Muscle layer of duodenum (tissue), 2 donors: Measurements from ENCODE around the gene GPN1.
"Not testable (repeated sequence)": the region's sequence is repeated elsewhere in the genome, so short reads cannot be mapped to it uniquely, and the experiment has no call there.

Experiments used
- H3K27ac ChIP-seq: one replicate; pipeline ENCODE4 v1.7.0; 2013; ENCODE audit warnings: mild to moderate bottlenecking, low read length
- H3K27me3 ChIP-seq: one replicate; pipeline ENCODE4 v1.7.0; 2013; ENCODE audit warnings: low read depth, mild to moderate bottlenecking, control low read depth, low read length
- H3K36me3 ChIP-seq, 2 donors: one replicate each; pipeline ENCODE4 v1.7.0; 2013; ENCODE audit warnings: low read length in 2 of 2, control low read depth in 1 of 2, mild to moderate bottlenecking in 1 of 2; ENCODE audit not compliant: insufficient read depth in 2 of 2, control insufficient read depth in 1 of 2
- H3K4me1 ChIP-seq, 2 donors: one replicate each; pipeline ENCODE4 v1.7.0; 2013; ENCODE audit warnings: low read length in 2 of 2, mild to moderate bottlenecking in 2 of 2, control low read depth in 1 of 2, moderate library complexity in 1 of 2; ENCODE audit not compliant: insufficient read depth in 2 of 2, control insufficient read depth in 1 of 2
- H3K4me3 ChIP-seq, 2 donors: one replicate each; pipeline ENCODE4 v1.7.0; 2013; ENCODE audit warnings: low read length in 2 of 2, low read depth in 1 of 2, mild to moderate bottlenecking in 1 of 2
- H3K9me3 ChIP-seq, 2 donors: one replicate each; pipeline ENCODE4 v1.7.0; 2013; ENCODE audit warnings: low read length in 2 of 2, control low read depth in 1 of 2, mild to moderate bottlenecking in 1 of 2; ENCODE audit not compliant: control insufficient read depth in 1 of 2
- donor health status: healthy.

Gene GPN1

DNA sequence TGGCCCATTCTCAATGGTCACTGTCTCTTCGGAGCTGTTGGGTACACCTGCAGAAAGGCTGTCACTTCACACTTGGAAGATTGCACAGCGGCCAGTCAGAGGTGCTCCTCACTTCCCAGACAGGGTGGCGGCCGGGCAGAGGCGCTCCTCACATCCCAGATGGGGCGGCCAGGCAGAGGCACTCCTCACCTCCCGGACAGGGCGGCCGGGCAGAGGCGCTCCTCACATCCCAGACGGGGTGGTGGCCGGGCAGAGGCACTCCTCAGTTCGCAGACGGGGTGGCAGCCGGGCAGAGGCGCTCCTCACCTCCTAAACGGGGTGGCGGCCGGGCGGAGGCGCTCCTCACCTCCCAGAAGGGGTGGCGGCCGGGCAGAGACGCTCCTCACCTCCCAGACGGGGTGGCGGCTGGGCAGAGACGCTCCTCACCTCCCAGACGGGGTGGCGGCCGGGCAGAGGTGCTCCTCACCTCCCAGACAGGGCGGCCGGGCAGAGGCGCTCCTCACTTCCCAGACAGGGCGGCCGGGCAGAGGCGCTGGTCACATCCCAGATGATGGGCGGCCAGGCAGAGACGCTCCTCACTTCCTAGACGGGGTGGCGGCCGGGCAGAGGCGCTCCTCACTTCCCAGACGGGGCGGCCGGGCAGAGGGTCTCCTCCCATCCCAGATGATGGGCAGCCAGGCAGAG, 34.7 kb upstream of the GPN1 start:
- H3K9me3 ChIP-seq, H3K36me3 ChIP-seq, H3K4me3 ChIP-seq: not testable (repeated sequence)

GRCh38 chr2:27595412-27595811, 33.4 kb upstream of the GPN1 start:
- H3K4me3 ChIP-seq, H3K27me3 ChIP-seq, H3K4me1 ChIP-seq, H3K27ac ChIP-seq, H3K9me3 ChIP-seq: not testable (repeated sequence)
- peaks cover 12% of the 10 kb centered on the region in 2 donors for H3K36me3 ChIP-seq

More for the DNA sequence above, 34.7 kb upstream of the GPN1 start:
- not testable (repeated sequence) for H3K27me3 ChIP-seq, H3K27ac ChIP-seq, H3K4me1 ChIP-seq

- peaks cover 19 to 22% of the 10 kb centered on the region in 2 donors for H3K36me3 ChIP-seq
Observed at GRCh38 chr2:27596627-27597026, 32.2 kb upstream of the GPN1 start.

GRCh38 chr2:27606611-27607010, 22.2 kb upstream of the GPN1 start:
- Histone ChIP-seq H3K36me3 (peaks cover 30 to 74% of the 10 kb centered on the region in 2 donors), H3K4me1 (no peaks in the 10 kb centered on the region), H3K27me3 (no peaks in the 10 kb centered on the region), H3K4me3 (no peak overlapping the region), H3K27ac (no peak overlapping the region), H3K9me3 (no peaks in the 10 kb centered on the region)

More at GRCh38 chr2:27596627-27597026, 32.2 kb upstream of the GPN1 start:
- no peak overlapping the region for H3K4me3 ChIP-seq
- H3K4me1 ChIP-seq: no peaks in the 10 kb centered on the region
- no peak overlapping the region for H3K27ac ChIP-seq
- no peaks in the 10 kb centered on the region for H3K27me3 ChIP-seq
- H3K9me3 ChIP-seq: peaks cover 0 to 4% of the 10 kb centered on the region in 2 donors

DNA sequence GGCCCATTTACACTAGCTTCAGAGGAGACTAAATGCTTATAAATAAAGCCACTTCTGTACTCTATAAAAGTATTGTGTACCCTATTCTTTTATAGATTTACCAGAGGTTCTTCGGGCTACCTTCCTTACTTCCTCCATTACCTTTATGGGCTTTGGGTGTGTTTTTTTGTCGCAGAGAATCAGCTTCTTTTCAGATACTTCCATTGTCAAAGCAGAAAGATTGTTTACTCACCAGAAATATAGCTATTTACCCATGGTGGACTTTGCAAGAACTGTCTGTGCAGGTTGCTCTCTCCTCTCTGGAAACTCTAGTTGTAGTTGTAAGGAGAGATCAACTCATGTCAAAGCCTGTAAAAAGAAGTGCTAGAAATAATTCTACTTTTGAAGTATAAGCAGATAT, 14.9 kb upstream of the GPN1 start:
- Histone ChIP-seq H3K9me3 (no peaks in the 10 kb centered on the region), H3K36me3 (peaks cover 39 to 55% of the 10 kb centered on the region in 2 donors), H3K27me3 (no peaks in the 10 kb centered on the region), H3K4me3 (no peak overlapping the region), H3K4me1 (no peaks in the 10 kb centered on the region), H3K27ac (no peak overlapping the region)

DNA sequence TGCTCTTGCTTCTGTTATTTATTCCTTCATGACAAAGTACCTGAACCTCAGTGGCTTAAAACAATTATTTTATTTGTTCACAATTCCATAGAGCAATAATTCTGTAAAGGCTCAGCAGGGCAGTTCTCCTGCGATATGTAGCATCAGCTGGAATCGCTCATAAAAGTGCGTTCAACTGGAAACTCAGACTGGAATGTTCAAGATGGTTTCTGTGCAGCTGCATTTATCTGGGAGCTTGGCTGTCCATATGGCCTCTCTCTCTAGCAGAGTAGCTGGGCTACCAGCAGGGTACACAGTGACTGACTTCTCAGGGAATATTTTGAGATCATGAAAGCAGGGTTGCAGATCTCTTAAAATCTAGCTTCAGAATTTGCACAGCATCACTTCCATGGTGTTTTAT, 13.5 kb upstream of the GPN1 start:
- no peak overlapping the region for H3K4me3 ChIP-seq
- H3K36me3 ChIP-seq: peaks cover 41 to 59% of the 10 kb centered on the region in 2 donors
- H3K27ac ChIP-seq: no peak overlapping the region
- no peaks in the 10 kb centered on the region for H3K27me3 ChIP-seq
- no peaks in the 10 kb centered on the region for H3K9me3 ChIP-seq
- H3K4me1 ChIP-seq: no peaks in the 10 kb centered on the region

- no peak overlapping the region for H3K4me3 ChIP-seq
- peaks cover 50 to 72% of the 10 kb centered on the region in 2 donors for H3K36me3 ChIP-seq
- H3K27ac ChIP-seq: no peak overlapping the region
- H3K4me1 ChIP-seq: peaks cover 0 to 11% of the 10 kb centered on the region in 2 donors
- no peaks in the 10 kb centered on the region for H3K27me3 ChIP-seq
- no peaks in the 10 kb centered on the region for H3K9me3 ChIP-seq
Observed at GRCh38 chr2:27621524-27621923, 7.3 kb upstream of the GPN1 start.

- Histone ChIP-seq H3K36me3 (peaks cover 40 to 57% of the 10 kb centered on the region in 2 donors), H3K27ac (no peak overlapping the region), H3K4me3 (no peak overlapping the region), H3K9me3 (no peaks in the 10 kb centered on the region), H3K27me3 (no peaks in the 10 kb centered on the region), H3K4me1 (peaks cover 3 to 16% of the 10 kb centered on the region in 2 donors)
Observed at GRCh38 chr2:27622921-27623384, 5.9 kb upstream of the GPN1 start.

GRCh38 chr2:27624943-27625342, 3.9 kb upstream of the GPN1 start:
- Histone ChIP-seq H3K27me3 (no peaks in the 10 kb centered on the region), H3K4me3 (no peak overlapping the region), H3K36me3 (peaks cover 36 to 40% of the 10 kb centered on the region in 2 donors), H3K4me1 (peaks cover 11 to 27% of the 10 kb centered on the region in 2 donors), H3K9me3 (no peaks in the 10 kb centered on the region), H3K27ac (no peak overlapping the region)

DNA sequence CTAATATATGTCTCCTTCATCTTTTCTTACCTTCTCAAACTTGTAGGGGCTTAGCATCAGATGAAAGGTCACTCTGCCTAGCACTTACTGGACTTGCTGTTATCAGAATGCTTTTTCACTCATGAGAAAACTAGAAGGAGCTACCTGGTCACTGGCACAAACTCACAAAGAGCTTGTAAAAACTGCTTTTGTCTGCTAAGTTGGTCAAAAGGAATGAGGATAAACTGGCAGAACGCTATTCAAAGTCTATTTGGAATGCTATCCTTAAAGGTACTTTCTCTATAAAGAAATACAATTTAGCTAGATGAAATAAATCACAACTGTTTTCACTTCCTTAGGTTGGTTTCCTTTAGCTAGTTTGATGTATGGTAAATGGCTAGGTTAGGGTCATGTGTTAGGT, 2.5 kb upstream of the GPN1 start:
- H3K27me3 ChIP-seq, H3K4me3 ChIP-seq, H3K9me3 ChIP-seq, H3K27ac ChIP-seq: not testable (repeated sequence)
- H3K4me1 ChIP-seq: peaks cover 11 to 29% of the 10 kb centered on the region in 2 donors
- H3K36me3 ChIP-seq: peaks cover 31 to 39% of the 10 kb centered on the region in 2 donors

GRCh38 chr2:27626921-27627320, 1.9 kb upstream of the GPN1 start:
- not testable (repeated sequence) for H3K27ac ChIP-seq, H3K4me3 ChIP-seq, H3K9me3 ChIP-seq, H3K27me3 ChIP-seq
- peaks cover 11 to 29% of the 10 kb centered on the region in 2 donors for H3K4me1 ChIP-seq
- H3K36me3 ChIP-seq: peaks cover 28 to 39% of the 10 kb centered on the region in 2 donors
